Endothelial cell of umbilical vein (primary cell): ENCODE results near the gene MAT2B.

Source experiments
- CTCF ChIP-seq, 2 donors: IDR thresholded peaks; 1 replicate in 1 of 2; 2 replicates in 1 of 2; pipeline ENCODE4 v1.5.1; 2011; ENCODE audit warnings: low read length in 2 of 2, mild to moderate bottlenecking in 2 of 2, moderate library complexity in 2 of 2, control low read depth in 1 of 2, inconsistent platforms in 1 of 2, low read depth in 1 of 2; ENCODE audit not compliant: insufficient read depth in 1 of 2; ENCODE audit errors: extremely low read depth in 1 of 2
- EZH2 ChIP-seq: IDR thresholded peaks from 2 replicates; pipeline ENCODE4 v1.6.1; 2012; ENCODE audit warnings: borderline replicate concordance, low read depth, mild to moderate bottlenecking, moderate library complexity, low read length, inconsistent platforms; ENCODE audit not compliant: severe bottlenecking
- FOS ChIP-seq: IDR thresholded peaks from 2 replicates; pipeline ENCODE4 v1.6.1; 2011; ENCODE audit warnings: mild to moderate bottlenecking, low read length, moderate library complexity, borderline replicate concordance; ENCODE audit not compliant: insufficient read depth
- GATA2 ChIP-seq: IDR thresholded peaks from 2 replicates; pipeline ENCODE4 v1.7.0; 2011; ENCODE audit warnings: low read depth, mild to moderate bottlenecking, moderate library complexity, mixed read lengths, low read length; ENCODE audit not compliant: insufficient read length, insufficient read depth
- POLR2A ChIP-seq: IDR thresholded peaks from 2 replicates; pipeline ENCODE4 v1.6.1; 2012; ENCODE audit warnings: low read depth, mild to moderate bottlenecking, control low read depth, low read length
- POLR2AphosphoS5 ChIP-seq: IDR thresholded peaks from 2 replicates; pipeline ENCODE4 v1.6.1; 2012; ENCODE audit warnings: low read depth, mild to moderate bottlenecking, control low read depth, low read length, moderate library complexity; ENCODE audit not compliant: insufficient read depth
- TF ChIP-seq, protein P1 (sequence below): IDR thresholded peaks from 2 replicates; pipeline ENCODE4 v1.6.1; 2011; ENCODE audit not compliant: insufficient read depth, insufficient read length

GRCh38 chr5:163551156-163551555 lies 45.7 kb downstream of the MAT2B start:
- TF ChIP-seq POLR2AphosphoS5 (no peak), POLR2A (no peak), GATA2 (no peak), CTCF (IDR thresholded peaks at IDR 0.05; ENCODE audit: extremely low read depth in 1 of 2, insufficient read depth in 1 of 2, low read depth in 1 of 2, low read length in 2 of 2) (no peak), EZH2 (no peak), FOS (no peak)
- TF ChIP-seq, protein P1, sequence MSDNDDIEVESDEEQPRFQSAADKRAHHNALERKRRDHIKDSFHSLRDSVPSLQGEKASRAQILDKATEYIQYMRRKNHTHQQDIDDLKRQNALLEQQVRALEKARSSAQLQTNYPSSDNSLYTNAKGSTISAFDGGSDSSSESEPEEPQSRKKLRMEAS = no peak
